Naive thymus-derived CD4-positive, alpha-beta T cell (primary cell): ENCODE measurements around the gene MTG1. TPM values are rescaled to one million over a fixed set of nuclear protein-coding genes. Genes with fewer than 3 reads are reported as not detected.
"Not testable (repeated sequence)": the region's sequence is repeated elsewhere in the genome, so short reads cannot be mapped to it uniquely, and the experiment has no call there.

Experiments
- ATAC-seq: fragments of 150-1000 bp; cut with Tn5 transposase; 2 replicates; pipeline ENCODE4 v1.10.0; 2021; ENCODE audit warnings: mild to moderate bottlenecking, moderate library complexity
- CTCF ChIA-PET: fragments of 350-600 bp; sonication (Branson Sonifier 250); formaldehyde crosslinking; loops from one replicate; lab custom pipeline; 2021; ENCODE audit warnings: antibody characterized with exemption; lab: Charles Lee
- POLR2A ChIA-PET: fragments of 350-600 bp; sonication (Branson Sonifier 250); formaldehyde crosslinking; loops from one replicate; lab custom pipeline; 2021; ENCODE audit warnings: antibody characterized with exemption, inconsistent platforms; lab: Charles Lee
- DNase-seq, 9 donors: peaks; one replicate each; pipeline versions ENCODE4 v3.0.0 to v3.0.0-alpha.2; 2020 to 2022; ENCODE audit warnings: mixed read lengths in 1 of 9
- H3K27ac ChIP-seq: one replicate; pipeline ENCODE4 v1.7.0; 2013; ENCODE audit warnings: mild to moderate bottlenecking, low read depth, low read length, moderate library complexity
- H3K27me3 ChIP-seq, 2 donors: one replicate each; pipeline ENCODE4 v1.7.0; 2013; ENCODE audit warnings: low read length in 2 of 2, mild to moderate bottlenecking in 2 of 2, moderate library complexity in 2 of 2; ENCODE audit not compliant: control insufficient read depth in 2 of 2, insufficient read depth in 2 of 2
- H3K36me3 ChIP-seq, 3 experiments: 1 replicate in 2 of 3; 2 replicates in 1 of 3; pipeline ENCODE4 v1.7.0; 2013; ENCODE audit warnings: low read length in 3 of 3, mild to moderate bottlenecking in 3 of 3, moderate library complexity in 1 of 3; ENCODE audit not compliant: insufficient read depth in 3 of 3, control insufficient read depth in 2 of 3
- H3K4me1 ChIP-seq, 2 donors: one replicate each; pipeline ENCODE4 v1.7.0; 2013; ENCODE audit warnings: low read length in 2 of 2, mild to moderate bottlenecking in 2 of 2, moderate library complexity in 1 of 2; ENCODE audit not compliant: control insufficient read depth in 2 of 2, insufficient read depth in 2 of 2
- H3K4me3 ChIP-seq: 2 replicates; pipeline ENCODE4 v1.7.0; 2013; ENCODE audit warnings: mild to moderate bottlenecking, low read length
- H3K9me3 ChIP-seq, 3 experiments: 1 replicate in 2 of 3; 2 replicates in 1 of 3; pipeline ENCODE4 v1.7.0; 2013; ENCODE audit warnings: low read length in 3 of 3; ENCODE audit not compliant: control insufficient read depth in 2 of 3
- H3K27ac Mint-ChIP-seq, 9 donors: one replicate each; pipeline ENCODE4 v1.8.0; 2020 to 2022; ENCODE audit warnings: mixed read lengths in 9 of 9, mild to moderate bottlenecking in 8 of 9, moderate library complexity in 5 of 9, inconsistent platforms in 2 of 9
- H3K27me3 Mint-ChIP-seq, 5 donors: one replicate each; pipeline ENCODE4 v1.8.0; 2021 to 2022; ENCODE audit warnings: mixed read lengths in 5 of 5, mild to moderate bottlenecking in 1 of 5
- H3K36me3 Mint-ChIP-seq, 5 donors: one replicate each; pipeline ENCODE4 v1.8.0; 2020 to 2022; ENCODE audit warnings: mixed read lengths in 5 of 5, mild to moderate bottlenecking in 3 of 5, inconsistent platforms in 1 of 5
- H3K4me1 Mint-ChIP-seq, 7 donors: one replicate each; pipeline ENCODE4 v1.8.0; 2020 to 2022; ENCODE audit warnings: mixed read lengths in 7 of 7, mild to moderate bottlenecking in 3 of 7, inconsistent platforms in 1 of 7
- H3K4me3 Mint-ChIP-seq, 10 donors: one replicate each; pipeline ENCODE4 v1.8.0; 2020 to 2022; ENCODE audit warnings: mild to moderate bottlenecking in 10 of 10, mixed read lengths in 10 of 10, moderate library complexity in 6 of 10, inconsistent platforms in 2 of 10
- H3K9me3 Mint-ChIP-seq, 11 donors: one replicate each; pipeline ENCODE4 v1.8.0; 2020 to 2022; ENCODE audit warnings: mixed read lengths in 11 of 11, mild to moderate bottlenecking in 4 of 11, inconsistent platforms in 1 of 11, moderate library complexity in 1 of 11
- intact Hi-C, 2 donors: fragments of 100-400 bp; cut with micrococcal nuclease; formaldehyde crosslinking; loops; one replicate each; pipeline ENCODE4 v1.15.1; 2023
- polyA plus RNA-seq, 2 donors: library from polyadenylated mRNA; unstranded; fragments of 300-500 nt; fragmentation: Illumina TruSeq; gene quantifications; one replicate each; pipeline ENCODE4 v1.2.3, GENCODE V29; 2021
- total RNA-seq, 6 experiments: library from RNA in 5 of 6; stranded (reverse) in 5 of 6; gene quantifications; 1 replicate in 5 of 6; 2 replicates in 1 of 6; pipeline ENCODE4 v1.2.3 and lab custom pipeline; 2021 to 2026

MTG1 gene
- total and polyA plus RNA-seq, 7 experiments from 2014 or later, result 25.6 to 67.1 (median 51.2) TPM

- CTCF ChIA-PET, result no interaction called here
- H3K9me3 ChIP-seq, result no peaks in the 10 kb centered on the region
- H3K27me3 Mint-ChIP-seq, result no peaks in the 10 kb centered on the region
- POLR2A ChIA-PET, result no interaction called here
- DNase-seq, result no peak
- peaks cover 0 to 1% (median 0%) of the 10 kb centered on the region in 11 donors for H3K9me3 Mint-ChIP-seq
- H3K4me3 Mint-ChIP-seq, result no peak overlapping the region
- intact Hi-C loops, result no loop called here
- peaks cover 0 to 59% (median 0%) of the 10 kb centered on the region in 3 experiments for H3K36me3 ChIP-seq
- peak overlapping the region in 1 of 9 donors; percentile 48 for H3K27ac Mint-ChIP-seq
- peaks cover 0 to 34% (median 10%) of the 10 kb centered on the region in 5 donors for H3K36me3 Mint-ChIP-seq
- H3K4me1 ChIP-seq, result no peaks in the 10 kb centered on the region
- H3K4me1 Mint-ChIP-seq, result no peaks in the 10 kb centered on the region
- no peak overlapping the region for H3K4me3 ChIP-seq
- H3K27me3 ChIP-seq, result no peaks in the 10 kb centered on the region
- no peak overlapping the region for H3K27ac ChIP-seq
- no peak for ATAC-seq
These were observed 29.1 kb upstream of the MTG1 start for GRCh38 chr10:133364645-133365431.

- no peak overlapping the region for H3K4me3 ChIP-seq
- H3K9me3 Mint-ChIP-seq, result peaks cover 0 to 1% (median 0%) of the 10 kb centered on the region in 11 donors
- DNase-seq, result no peak
- no peak overlapping the region for H3K27ac Mint-ChIP-seq
- CTCF ChIA-PET, result no interaction called here
- no peaks in the 10 kb centered on the region for H3K27me3 Mint-ChIP-seq
- ATAC-seq, result no peak
- no peaks in the 10 kb centered on the region for H3K4me1 ChIP-seq
- no peak overlapping the region for H3K4me3 Mint-ChIP-seq
- POLR2A ChIA-PET, result no interaction called here
- no peaks in the 10 kb centered on the region for H3K27me3 ChIP-seq
- H3K9me3 ChIP-seq, result no peaks in the 10 kb centered on the region
- H3K36me3 ChIP-seq, result peaks cover 0 to 67% (median 0%) of the 10 kb centered on the region in 3 experiments
- peaks cover 0 to 37% (median 10%) of the 10 kb centered on the region in 5 donors for H3K36me3 Mint-ChIP-seq
- peaks cover 0 to 4% (median 0%) of the 10 kb centered on the region in 7 donors for H3K4me1 Mint-ChIP-seq
- intact Hi-C loops, result no loop called here
- no peak overlapping the region for H3K27ac ChIP-seq
These were observed 28.4 kb upstream of the MTG1 start for GRCh38 chr10:133365461-133366129.

GRCh38 chr10:133366130-133366478 lies 27.9 kb upstream of the MTG1 start:
- no peak overlapping the region for H3K4me3 Mint-ChIP-seq
- no peaks in the 10 kb centered on the region for H3K27me3 Mint-ChIP-seq
- ChIA-PET POLR2A (no interaction called here), CTCF (no interaction called here)
- no peak overlapping the region for H3K4me3 ChIP-seq
- peaks cover 0 to 69% (median 0%) of the 10 kb centered on the region in 3 experiments for H3K36me3 ChIP-seq
- intact Hi-C loops, result no loop called here
- H3K4me1 Mint-ChIP-seq, result peaks cover 0 to 4% (median 0%) of the 10 kb centered on the region in 7 donors
- ATAC-seq, result no peak
- no peak overlapping the region for H3K27ac Mint-ChIP-seq
- H3K27ac ChIP-seq, result no peak overlapping the region
- peaks cover 0 to 37% (median 10%) of the 10 kb centered on the region in 5 donors for H3K36me3 Mint-ChIP-seq
- no peaks in the 10 kb centered on the region for H3K9me3 ChIP-seq
- no peak for DNase-seq
- H3K4me1 ChIP-seq, result no peaks in the 10 kb centered on the region
- H3K27me3 ChIP-seq, result no peaks in the 10 kb centered on the region
- H3K9me3 Mint-ChIP-seq, result peaks cover 0 to 1% (median 0%) of the 10 kb centered on the region in 11 donors

- no peaks in the 10 kb centered on the region for H3K9me3 ChIP-seq
- ATAC-seq (no peak), DNase-seq (no peak)
- no peaks in the 10 kb centered on the region for H3K4me1 ChIP-seq
- no peak overlapping the region for H3K27ac ChIP-seq
- no peak overlapping the region for H3K4me3 ChIP-seq
- Mint-ChIP-seq H3K27me3 (no peaks in the 10 kb centered on the region), H3K4me1 (peaks cover 0 to 4% (median 0%) of the 10 kb centered on the region in 7 donors), H3K27ac (no peak overlapping the region), H3K9me3 (peaks cover 0 to 1% (median 0%) of the 10 kb centered on the region in 11 donors), H3K4me3 (no peak overlapping the region), H3K36me3 (peaks cover 0 to 33% (median 10%) of the 10 kb centered on the region in 5 donors)
- ChIA-PET POLR2A (no interaction called here), CTCF (no interaction called here)
- peaks cover 0 to 69% (median 0%) of the 10 kb centered on the region in 3 experiments for H3K36me3 ChIP-seq
- intact Hi-C loops, result no loop called here
- H3K27me3 ChIP-seq, result no peaks in the 10 kb centered on the region
These were observed 27.2 kb upstream of the MTG1 start for GRCh38 chr10:133366751-133367150.

GRCh38 chr10:133367461-133367860 lies 26.5 kb upstream of the MTG1 start:
- H3K27ac Mint-ChIP-seq, intact Hi-C loops, H3K27me3 ChIP-seq, H3K9me3 ChIP-seq, H3K9me3 Mint-ChIP-seq, H3K27me3 Mint-ChIP-seq, H3K27ac ChIP-seq, H3K4me1 Mint-ChIP-seq, H3K4me3 ChIP-seq, H3K4me1 ChIP-seq, POLR2A ChIA-PET, H3K4me3 Mint-ChIP-seq, CTCF ChIA-PET, ATAC-seq, DNase-seq: not testable (repeated sequence)
- H3K36me3 Mint-ChIP-seq, result peaks cover 0 to 27% (median 4%) of the 10 kb centered on the region in 5 donors
- H3K36me3 ChIP-seq, result peaks cover 0 to 66% (median 0%) of the 10 kb centered on the region in 3 experiments

GRCh38 chr10:133368153-133368552 lies 25.8 kb upstream of the MTG1 start:
- POLR2A ChIA-PET, result interaction anchor here (0.6 kb wide), 1 partner anchor 34 kb away, joined by 3 read pairs; no protein-coding TSS in a partner anchor

More at GRCh38 chr10:133368153-133368552, 25.8 kb upstream of the MTG1 start:
- CTCF ChIA-PET, result no interaction called here
- H3K9me3 ChIP-seq, result no peaks in the 10 kb centered on the region
- H3K36me3 ChIP-seq, result peaks cover 0 to 62% (median 0%) of the 10 kb centered on the region in 3 experiments
- intact Hi-C loops, result no loop called here
- Mint-ChIP-seq H3K27me3 (no peaks in the 10 kb centered on the region), H3K4me1 (peaks cover 0 to 8% (median 3%) of the 10 kb centered on the region in 7 donors), H3K36me3 (peaks cover 0 to 24% (median 4%) of the 10 kb centered on the region in 5 donors), H3K27ac (no peak overlapping the region), H3K4me3 (no peak overlapping the region), H3K9me3 (peaks cover 0 to 1% (median 0%) of the 10 kb centered on the region in 11 donors)
- no peaks in the 10 kb centered on the region for H3K27me3 ChIP-seq
- no peak overlapping the region for H3K4me3 ChIP-seq
- H3K4me1 ChIP-seq, result no peaks in the 10 kb centered on the region
- no peak for DNase-seq
- ATAC-seq, result no peak
- H3K27ac ChIP-seq, result no peak overlapping the region
